Measurements from ENCODE around the gene GPR50. TPM values are rescaled to one million over a fixed set of nuclear protein-coding genes. Genes with fewer than 3 reads are reported as not detected.

The GPR50 gene
- polyA plus RNA-seq, 3 donors = not detected

- H3K36me3 Mint-ChIP-seq = no peaks in the 10 kb centered on the region
- H3K27ac ChIP-seq (ENCODE audit: low read depth in 1 of 2, low read length in 2 of 2) = no peak overlapping the region
- H3K79me2 ChIP-seq (ENCODE audit: insufficient read depth, low read length) = no peaks in the 10 kb centered on the region
- no peak overlapping the region for H3K4me3 ChIP-seq (replicated peaks in 1 of 3; ENCODE audit: low read depth in 2 of 3, low read length in 3 of 3)
- H2AFZ ChIP-seq (ENCODE audit: insufficient read depth, low read depth, low read length, poor library complexity, severe bottlenecking) = no peak overlapping the region
- no peak overlapping the region for H3K4me2 ChIP-seq (replicated peaks; ENCODE audit: extremely low read depth, low read length, poor library complexity, severe bottlenecking)
- no peak for TF ChIP-seq CTCF (IDR thresholded peaks at IDR 0.05)
- H3K27ac Mint-ChIP-seq = no peak overlapping the region
- H4K20me1 ChIP-seq (ENCODE audit: insufficient read depth, low read length) = no peaks in the 10 kb centered on the region
- no peak overlapping the region for H3K4me3 Mint-ChIP-seq
- H3K9me3 Mint-ChIP-seq = peaks cover 0 to 8% (median 2%) of the 10 kb centered on the region in 7 donors
- peaks cover 7 to 16% (median 12%) of the 10 kb centered on the region in 3 donors for H3K27me3 Mint-ChIP-seq (ENCODE audit: low read depth in 3 of 3)
- H3K4me1 Mint-ChIP-seq = no peaks in the 10 kb centered on the region
- H3K9ac ChIP-seq (ENCODE audit: insufficient read depth, low read length, poor library complexity, severe bottlenecking) = no peak overlapping the region
- DNase-seq = no peak
- WGBS (ENCODE audit: insufficient coverage) = 100% methylated on average over 1 of the region's 4 CpGs
- H3K36me3 ChIP-seq (replicated peaks in 1 of 2; ENCODE audit: control insufficient read depth in 1 of 2, insufficient read depth in 2 of 2, low read length in 2 of 2) = no peaks in the 10 kb centered on the region
- H3K4me1 ChIP-seq (ENCODE audit: control insufficient read depth in 1 of 2, insufficient read depth in 2 of 2, low read length in 2 of 2) = no peaks in the 10 kb centered on the region
- no peaks in the 10 kb centered on the region for H3K9me3 ChIP-seq (replicated peaks in 1 of 2; ENCODE audit: control insufficient read depth in 1 of 2, insufficient read depth in 1 of 2, low read length in 2 of 2)
- H3K27me3 ChIP-seq (ENCODE audit: control insufficient read depth in 2 of 2, insufficient read depth in 2 of 2, low read length in 2 of 2) = peaks cover 3 to 16% of the 10 kb centered on the region in 2 donors
- intact Hi-C loops (cut with micrococcal nuclease) = no loop called here
These were observed 52.6 kb downstream of the GPR50 start for GRCh38 chrX:151228935-151229334.

Small RNAs within 50 kb of the gene (small RNA-seq; reads per million reads assigned to genes)
- not detected for gene MIR4330 (ENCODE audit: insufficient read length, low read depth)

Other genes with a start within 250 kb of the GPR50 start
- gene HMGB3, start 193.2 kb upstream of the GPR50 start, polyA plus RNA-seq = 1 to 10 TPM; 3.0 to 6.4 (median 4.9) TPM
- gene VMA21, start 220.6 kb downstream of the GPR50 start, polyA plus RNA-seq = 10 to 100 TPM in 2 of 3 donors, 1 to 10 TPM in 1; 8.9 to 77.2 (median 53.0) TPM

Data from CD14-positive monocyte (primary cell).